Measurements from ENCODE around the gene RFC1.
"Not testable (repeated sequence)": the region's sequence is repeated elsewhere in the genome, so short reads cannot be mapped to it uniquely, and the experiment has no call there.

Gene RFC1

GRCh38 chr4:39369301-39369700 lies 3.1 kb upstream of the RFC1 start:
- CTCF ChIA-PET, result no interaction called here
- no peak overlapping the region for H3K4me3 Mint-ChIP-seq
- peaks cover 19% of the 10 kb centered on the region for H3K4me1 Mint-ChIP-seq

DNA sequence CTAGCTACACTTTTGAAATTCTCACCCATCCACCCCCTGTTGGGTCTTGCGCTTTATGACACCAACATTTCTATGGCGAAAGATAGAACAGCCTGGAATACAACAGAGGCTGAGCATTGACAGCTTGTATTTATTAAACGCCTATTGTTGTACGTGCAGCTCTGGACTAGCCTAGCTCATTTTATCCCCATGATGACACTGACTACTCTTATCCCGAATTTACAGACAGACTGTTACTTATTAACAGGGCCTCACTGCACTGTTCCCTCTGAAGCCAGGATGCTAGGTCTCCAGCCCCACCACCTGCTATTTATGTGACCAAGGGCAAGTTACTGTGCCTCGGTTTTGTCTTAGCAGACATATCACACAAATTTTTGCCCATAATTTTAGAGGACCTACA lies 1.0 kb upstream of the RFC1 start:
- peak overlapping the region; percentile 95 for H3K27ac Mint-ChIP-seq
- H3K4me3 Mint-ChIP-seq, result peak overlapping the region; percentile 91
- peaks cover 39% of the 10 kb centered on the region for H3K4me1 Mint-ChIP-seq
- CTCF ChIA-PET, result interaction anchor here (1.0 to 1.4 kb wide), 2 partner anchors 12 to 102 kb away, joined by 3 to 5 read pairs; no protein-coding TSS in a partner anchor
- no peak for DNase-seq
- H3K36me3 Mint-ChIP-seq, result peaks cover 27% of the 10 kb centered on the region
- peaks cover 12% of the 10 kb centered on the region for H3K27me3 Mint-ChIP-seq
- peaks cover 20% of the 10 kb centered on the region for H3K9me3 Mint-ChIP-seq

More at GRCh38 chr4:39369301-39369700, 3.1 kb upstream of the RFC1 start:
- Mint-ChIP-seq H3K9me3 (peaks cover 25% of the 10 kb centered on the region), H3K36me3 (peaks cover 21% of the 10 kb centered on the region), H3K27me3 (peaks cover 12% of the 10 kb centered on the region), H3K27ac (no peak overlapping the region)
- no peak for DNase-seq

DNA sequence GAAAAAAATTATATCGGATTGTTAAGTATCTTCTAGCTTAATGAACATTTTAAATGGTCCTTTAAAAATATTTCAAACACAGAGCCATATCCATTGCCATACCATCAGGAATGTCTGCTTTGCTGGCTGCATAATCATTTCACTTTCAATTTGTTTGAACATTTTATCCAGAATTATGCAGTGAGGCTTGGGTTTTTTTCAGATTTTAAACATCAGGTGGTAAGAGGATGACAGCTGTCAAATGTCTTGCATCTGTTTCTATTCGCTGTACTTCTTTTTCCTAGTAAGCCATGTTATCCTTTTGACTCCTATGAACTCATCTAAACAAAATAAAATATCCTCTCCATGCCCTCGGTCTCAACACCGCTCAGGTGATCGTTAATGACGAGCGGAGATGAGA lies 802 bp downstream of the RFC1 start:
- no peak for DNase-seq
- Mint-ChIP-seq H3K36me3 (peaks cover 25% of the 10 kb centered on the region), H3K4me1 (peaks cover 47% of the 10 kb centered on the region), H3K9me3 (peaks cover 4% of the 10 kb centered on the region), H3K4me3 (peak overlapping the region; percentile 91), H3K27ac (peak overlapping the region; percentile 95), H3K27me3 (peaks cover 4% of the 10 kb centered on the region)
- CTCF ChIA-PET, result interaction anchor here (1.8 kb wide), 1 partner anchor 12 kb away, joined by 6 read pairs; no protein-coding TSS in a partner anchor

DNA sequence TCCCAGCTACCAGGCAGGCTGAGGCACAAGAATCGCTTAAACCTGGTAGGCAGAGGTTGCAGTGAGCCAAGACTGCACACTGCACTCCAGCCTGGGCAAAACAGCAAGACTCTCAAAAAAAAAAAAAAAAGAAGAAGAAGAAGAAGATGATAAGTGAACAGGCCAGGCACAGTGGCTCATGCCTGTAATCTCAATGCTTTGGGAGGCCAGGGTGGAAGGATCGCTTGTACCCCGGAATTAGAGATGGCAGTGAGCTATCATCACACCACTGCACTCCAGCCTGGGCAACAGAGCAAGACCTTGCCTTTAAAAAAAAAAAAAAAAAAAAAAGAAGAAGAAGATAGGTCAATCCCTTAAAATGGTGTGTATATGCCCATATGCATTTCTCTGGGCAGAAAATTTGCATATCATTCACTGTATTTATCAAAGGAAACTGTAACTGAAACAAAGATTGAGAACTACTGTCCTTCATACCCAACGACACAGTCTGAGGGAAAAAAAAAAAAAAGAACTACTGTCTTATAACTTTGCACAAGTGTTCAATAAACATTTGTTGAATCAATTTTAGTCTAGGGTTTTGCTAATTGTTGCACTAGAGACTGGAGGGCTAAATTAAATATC lies 2.3 kb downstream of the RFC1 start:
- H3K36me3 Mint-ChIP-seq, result peaks cover 26% of the 10 kb centered on the region
- peaks cover 49% of the 10 kb centered on the region for H3K4me1 Mint-ChIP-seq
- CTCF ChIA-PET, result interaction anchor here (1.8 kb wide), 1 partner anchor 11 kb away, joined by 6 read pairs; no protein-coding TSS in a partner anchor
- peaks cover 4% of the 10 kb centered on the region for H3K27me3 Mint-ChIP-seq
- peak overlapping the region; percentile 79 for H3K27ac Mint-ChIP-seq
- no peaks in the 10 kb centered on the region for H3K9me3 Mint-ChIP-seq
- peak overlapping the region; percentile 57 for H3K4me3 Mint-ChIP-seq
- DNase-seq, result no peak

GRCh38 chr4:39362827-39363226 lies 3.3 kb downstream of the RFC1 start:
- Mint-ChIP-seq H3K9me3 (no peaks in the 10 kb centered on the region), H3K27me3 (peaks cover 4% of the 10 kb centered on the region), H3K36me3 (peaks cover 31% of the 10 kb centered on the region), H3K4me1 (peaks cover 58% of the 10 kb centered on the region), H3K27ac (no peak overlapping the region), H3K4me3 (no peak overlapping the region)
- CTCF ChIA-PET, result no interaction called here
- no peak for DNase-seq

GRCh38 chr4:39360611-39361010 lies 5.6 kb downstream of the RFC1 start:
- Mint-ChIP-seq H3K4me1 (peaks cover 64% of the 10 kb centered on the region), H3K36me3 (peaks cover 28% of the 10 kb centered on the region)
- H3K9me3 Mint-ChIP-seq, CTCF ChIA-PET, DNase-seq, H3K4me3 Mint-ChIP-seq, H3K27ac Mint-ChIP-seq, H3K27me3 Mint-ChIP-seq: not testable (repeated sequence)

- Mint-ChIP-seq H3K4me1 (peaks cover 65% of the 10 kb centered on the region), H3K9me3 (no peaks in the 10 kb centered on the region), H3K27me3 (no peaks in the 10 kb centered on the region), H3K36me3 (peaks cover 18% of the 10 kb centered on the region), H3K27ac (peak overlapping the region; percentile 83), H3K4me3 (no peak overlapping the region)
- DNase-seq, result no peak
- CTCF ChIA-PET, result interaction anchor here (1.3 kb wide), 1 partner anchor 12 kb away, joined by 4 read pairs; no protein-coding TSS in a partner anchor
Observed at GRCh38 chr4:39357002-39357401, 9.2 kb downstream of the RFC1 start.

DNA sequence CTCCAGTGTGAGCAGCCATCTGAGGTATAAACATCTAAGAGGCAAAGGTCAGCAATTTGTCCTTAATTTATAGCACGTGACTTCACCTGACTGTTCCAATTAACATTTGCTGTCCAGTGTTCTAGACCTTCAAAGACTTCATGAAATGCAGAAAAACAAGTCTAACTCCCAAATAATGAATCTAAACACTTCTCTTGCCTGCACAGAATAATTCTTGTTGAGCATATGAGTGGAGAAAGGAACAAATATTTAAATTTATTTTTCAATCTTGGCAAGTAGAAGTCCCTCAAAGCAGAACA lies 12.0 kb downstream of the RFC1 start:
- H3K4me1 Mint-ChIP-seq, result peaks cover 69% of the 10 kb centered on the region
- peak overlapping the region; percentile 79 for H3K4me3 Mint-ChIP-seq
- DNase-seq, result no peak
- CTCF ChIA-PET, result no interaction called here
- peak overlapping the region; percentile 99 for H3K27ac Mint-ChIP-seq
- no peaks in the 10 kb centered on the region for H3K27me3 Mint-ChIP-seq
- H3K36me3 Mint-ChIP-seq, result peaks cover 33% of the 10 kb centered on the region
- peaks cover 2% of the 10 kb centered on the region for H3K9me3 Mint-ChIP-seq

DNA sequence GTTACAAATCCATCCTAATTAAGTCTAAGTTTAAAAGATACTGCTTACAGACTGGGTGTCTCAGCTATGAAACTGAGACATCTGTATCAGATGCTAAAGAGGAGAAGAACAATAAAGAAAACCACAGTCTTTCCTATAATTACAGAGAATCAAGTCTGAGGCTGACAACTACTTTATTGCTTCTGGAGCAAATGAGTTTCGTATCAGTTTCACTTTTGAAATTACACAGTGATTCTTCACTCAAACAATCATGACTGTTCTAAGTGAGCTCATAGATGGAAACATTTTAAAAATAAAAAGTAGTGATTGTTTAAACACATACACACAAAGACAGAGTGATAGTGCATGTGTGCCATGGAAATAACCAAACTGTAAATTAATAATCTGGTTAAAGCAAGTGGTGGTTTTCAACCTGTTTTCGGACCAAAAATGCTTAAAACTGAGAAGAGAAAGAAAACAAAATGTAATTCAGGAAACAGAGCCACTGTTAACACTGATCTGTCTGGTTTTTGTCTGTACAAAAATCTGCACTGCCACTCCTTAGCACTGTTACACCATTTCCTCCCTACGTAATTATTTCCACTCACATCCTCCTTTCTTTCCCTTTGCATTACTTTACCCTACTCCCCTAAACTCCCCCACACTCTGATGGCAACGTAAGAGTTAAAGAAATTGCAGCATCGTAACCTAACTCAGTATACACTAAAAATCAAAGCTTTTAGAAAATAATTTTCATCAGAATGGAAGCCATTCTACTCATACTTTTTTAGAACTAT lies 12.5 kb downstream of the RFC1 start:
- H3K4me3 Mint-ChIP-seq, result peak overlapping the region; percentile 79
- no peaks in the 10 kb centered on the region for H3K27me3 Mint-ChIP-seq
- H3K27ac Mint-ChIP-seq, result peak overlapping the region; percentile 99
- DNase-seq, result peak; percentile 23
- H3K36me3 Mint-ChIP-seq, result peaks cover 33% of the 10 kb centered on the region
- peaks cover 2% of the 10 kb centered on the region for H3K9me3 Mint-ChIP-seq
- CTCF ChIA-PET, result interaction anchor here (2.2 kb wide), 1 partner anchor 11 kb away, joined by 6 read pairs; no protein-coding TSS in a partner anchor
- peaks cover 69% of the 10 kb centered on the region for H3K4me1 Mint-ChIP-seq

DNA sequence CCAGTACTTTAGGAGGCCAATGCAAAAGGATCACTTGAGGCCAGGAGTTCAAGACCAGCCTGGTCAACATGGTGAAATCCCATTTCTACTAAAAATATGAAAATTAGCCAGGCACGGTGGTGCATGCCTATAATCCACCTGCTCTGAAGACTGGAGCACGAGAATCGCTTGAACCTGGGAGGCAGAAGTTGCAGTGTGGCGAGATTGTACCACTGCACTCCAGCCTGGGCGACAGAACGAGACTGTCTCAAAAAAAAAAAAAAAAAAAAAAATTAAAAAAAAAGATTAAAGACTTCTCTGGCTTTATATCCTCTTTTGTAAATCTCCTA lies 13.0 kb downstream of the RFC1 start:
- peak; percentile 63 for DNase-seq
- peaks cover 67% of the 10 kb centered on the region for H3K4me1 Mint-ChIP-seq

GRCh38 chr4:39349326-39349725 lies 16.8 kb downstream of the RFC1 start:
- Mint-ChIP-seq H3K4me1 (peaks cover 51% of the 10 kb centered on the region), H3K36me3 (peaks cover 52% of the 10 kb centered on the region), H3K9me3 (peaks cover 2% of the 10 kb centered on the region), H3K4me3 (no peak overlapping the region), H3K27ac (peak overlapping the region; percentile 52), H3K27me3 (no peaks in the 10 kb centered on the region)
- CTCF ChIA-PET, result no interaction called here
- no peak for DNase-seq

More for the DNA sequence above, 13.0 kb downstream of the RFC1 start:
- peak overlapping the region; percentile 79 for H3K4me3 Mint-ChIP-seq
- not testable (repeated sequence) for H3K9me3 Mint-ChIP-seq, H3K27me3 Mint-ChIP-seq
- peak overlapping the region; percentile 99 for H3K27ac Mint-ChIP-seq
- CTCF ChIA-PET, result interaction anchor here (0.6 to 2.2 kb wide), 2 partner anchors 12 to 107 kb away, joined by 3 to 6 read pairs; no protein-coding TSS in a partner anchor
- peaks cover 34% of the 10 kb centered on the region for H3K36me3 Mint-ChIP-seq

DNA sequence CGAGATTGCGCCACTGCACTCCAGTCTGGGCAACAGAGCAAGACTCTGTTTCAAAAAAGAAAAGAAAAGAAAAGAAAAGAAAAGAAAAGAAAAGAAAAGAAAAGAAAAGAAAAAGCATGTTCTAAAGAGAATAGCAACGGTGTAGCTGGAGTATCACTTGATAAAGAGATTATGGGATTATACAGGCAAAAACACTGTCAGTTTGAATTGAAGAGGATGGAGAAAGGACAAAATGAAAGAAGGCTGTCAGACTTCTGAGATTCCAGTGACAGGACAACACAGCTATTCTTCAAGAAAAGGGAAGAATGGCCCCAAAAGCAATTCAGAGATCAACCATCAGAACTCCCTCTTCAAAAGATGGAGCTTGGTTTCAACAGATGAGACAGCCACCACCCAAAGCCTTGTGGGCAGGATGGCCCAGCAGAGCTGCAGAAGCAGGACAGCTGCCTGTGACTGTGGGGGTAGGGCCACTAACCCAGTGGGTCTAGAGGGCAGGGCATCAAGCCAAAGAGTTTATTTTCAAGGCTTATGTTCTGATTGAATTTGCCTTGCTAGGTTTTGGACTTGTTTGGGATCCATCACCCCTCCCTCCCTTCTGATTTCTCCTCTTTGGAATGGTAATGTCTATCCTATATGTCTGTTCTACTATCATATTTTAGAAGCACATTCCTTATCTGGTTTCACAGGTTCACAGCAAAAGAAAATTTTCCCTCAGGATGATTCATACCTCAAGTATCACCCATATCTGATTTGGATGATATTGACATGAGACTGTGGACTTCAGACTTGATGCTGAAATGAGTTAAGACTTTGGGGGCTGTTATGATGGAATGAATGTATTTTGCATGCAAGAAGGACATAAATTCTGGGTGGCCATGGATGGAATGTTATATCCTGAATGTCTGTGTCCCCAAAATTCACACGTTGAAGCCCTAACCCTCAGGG lies 17.5 kb downstream of the RFC1 start:
- CTCF ChIA-PET, result no interaction called here
- no peak overlapping the region for H3K4me3 Mint-ChIP-seq
- peaks cover 2% of the 10 kb centered on the region for H3K9me3 Mint-ChIP-seq
- H3K36me3 Mint-ChIP-seq, result peaks cover 56% of the 10 kb centered on the region
- no peak for DNase-seq
- peaks cover 44% of the 10 kb centered on the region for H3K4me1 Mint-ChIP-seq
- no peaks in the 10 kb centered on the region for H3K27me3 Mint-ChIP-seq
- peak overlapping the region; percentile 52 for H3K27ac Mint-ChIP-seq

DNA sequence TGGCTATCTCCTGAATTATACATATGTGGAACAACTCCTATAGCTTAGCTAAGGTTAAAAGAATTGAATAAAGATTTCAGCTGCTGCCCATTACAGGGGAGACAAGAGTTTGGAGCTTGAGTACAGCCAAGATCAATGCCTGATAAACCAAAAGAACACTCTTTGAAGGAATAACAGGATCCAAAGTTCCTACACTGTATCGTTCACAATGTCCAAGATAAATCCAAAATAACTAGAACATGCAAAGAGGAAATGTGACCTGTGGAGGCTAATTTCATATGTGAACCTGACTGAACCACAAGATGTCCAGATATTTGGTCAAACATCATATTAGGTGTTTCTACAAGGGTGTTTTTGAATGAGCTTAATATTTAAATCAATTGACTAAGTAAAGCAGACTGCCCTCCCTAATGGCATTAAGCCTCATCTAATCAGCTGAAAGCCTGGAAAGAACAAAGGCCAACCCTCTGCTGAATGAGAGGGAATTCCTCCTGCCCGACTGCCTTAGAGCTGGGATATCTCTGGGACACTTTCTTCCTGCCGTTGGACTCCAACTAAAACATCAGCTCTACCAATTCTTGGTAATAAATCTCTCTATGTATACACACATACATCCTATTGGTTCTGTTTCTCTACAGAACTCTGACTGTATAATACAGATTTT lies 19.2 kb downstream of the RFC1 start:
- DNase-seq, result no peak
- Mint-ChIP-seq H3K27me3 (no peaks in the 10 kb centered on the region), H3K4me1 (peaks cover 29% of the 10 kb centered on the region), H3K36me3 (peaks cover 63% of the 10 kb centered on the region), H3K27ac (no peak overlapping the region), H3K9me3 (peaks cover 2% of the 10 kb centered on the region), H3K4me3 (no peak overlapping the region)
- CTCF ChIA-PET, result no interaction called here

- Mint-ChIP-seq H3K27me3 (no peaks in the 10 kb centered on the region), H3K4me3 (no peak overlapping the region), H3K36me3 (peaks cover 50% of the 10 kb centered on the region), H3K9me3 (no peaks in the 10 kb centered on the region), H3K4me1 (peaks cover 9% of the 10 kb centered on the region), H3K27ac (no peak overlapping the region)
- DNase-seq, result no peak
- CTCF ChIA-PET, result no interaction called here
Observed at GRCh38 chr4:39342731-39343130, 23.4 kb downstream of the RFC1 start.
